NCI-H1436 (cell line): ENCODE measurements around the gene RPL22.

Source experiments
- DNase-seq: peaks from one replicate; lab custom pipeline; 2025; lab: John Stamatoyannopoulos, UW

RPL22 gene

GRCh38 chr1:6200188-6200809, 904 bp upstream of the RPL22 start:
- DNase-seq, result no peak

GRCh38 chr1:6198646-6199297, 623 bp downstream of the RPL22 start:
- no peak for DNase-seq

GRCh38 chr1:6197746-6198427, 1.5 kb downstream of the RPL22 start:
- DNase-seq, result no peak

- DNase-seq, result no peak
These were observed 7.4 kb downstream of the RPL22 start for GRCh38 chr1:6191968-6192367.

- no peak for DNase-seq
These were observed 10.9 kb downstream of the RPL22 start for GRCh38 chr1:6188466-6188865.

- no peak for DNase-seq
These were observed 13.6 kb downstream of the RPL22 start for GRCh38 chr1:6185635-6186382.

GRCh38 chr1:6185151-6185550, 14.2 kb downstream of the RPL22 start:
- no peak for DNase-seq

- DNase-seq, result no peak
These were observed 15.2 kb downstream of the RPL22 start for GRCh38 chr1:6184083-6184783.

GRCh38 chr1:6183520-6183989, 15.8 kb downstream of the RPL22 start:
- DNase-seq, result no peak

GRCh38 chr1:6181347-6181770, 18.0 kb downstream of the RPL22 start:
- DNase-seq, result no peak

GRCh38 chr1:6180707-6181311, 18.6 kb downstream of the RPL22 start:
- peak; percentile 30 for DNase-seq

GRCh38 chr1:6180268-6180706, 19.1 kb downstream of the RPL22 start, which contains the start of gene CHD5:
TSS of gene CHD5 (minus strand) at chr1:6180321. CDS start at chr1:6180023, 298 bp downstream.
- peak; percentile 50 for DNase-seq

GRCh38 chr1:6179564-6180175, 19.7 kb downstream of the RPL22 start:
- DNase-seq, result no peak

- no peak for DNase-seq
These were observed 20.4 kb downstream of the RPL22 start for GRCh38 chr1:6178751-6179563.

- no peak for DNase-seq
These were observed 21.6 kb downstream of the RPL22 start for GRCh38 chr1:6177681-6178380.

GRCh38 chr1:6176779-6177178, 22.6 kb downstream of the RPL22 start:
- DNase-seq, result no peak

GRCh38 chr1:6175411-6175828, 24.0 kb downstream of the RPL22 start:
- no peak for DNase-seq

- DNase-seq, result no peak
These were observed 24.6 kb downstream of the RPL22 start for GRCh38 chr1:6174621-6175410.
